Measurements from ENCODE around the gene ARPC1A.

ARPC1A gene

GRCh38 chr7:99359465-99360154 is 33.9 kb downstream of the ARPC1A start:
- no peak for TF ChIP-seq CTCF (IDR thresholded peaks at IDR 0.05)
- H3K27ac ChIP-seq, result no peak overlapping the region
- no peaks in the 10 kb centered on the region for H3K4me1 ChIP-seq (ENCODE audit: control insufficient read depth in 1 of 2, insufficient read depth in 1 of 2, low read depth in 1 of 2, low read length in 1 of 2)
- peaks cover 97% of the 10 kb centered on the region for H3K36me3 ChIP-seq
- H3K27me3 ChIP-seq, result no peaks in the 10 kb centered on the region
- H3K9me3 ChIP-seq, result no peaks in the 10 kb centered on the region
- H3K4me3 ChIP-seq (ENCODE audit: low read depth in 1 of 2, low read length in 1 of 2), result no peak overlapping the region

GRCh38 chr7:99362801-99363200 is 37.1 kb downstream of the ARPC1A start:
- Histone ChIP-seq H3K4me1 (ENCODE audit: control insufficient read depth in 1 of 2, insufficient read depth in 1 of 2, low read depth in 1 of 2, low read length in 1 of 2) (no peaks in the 10 kb centered on the region), H3K9me3 (no peaks in the 10 kb centered on the region), H3K27ac (no peak overlapping the region), H3K36me3 (peaks cover 94% of the 10 kb centered on the region), H3K4me3 (ENCODE audit: low read depth in 1 of 2, low read length in 1 of 2) (no peak overlapping the region), H3K27me3 (no peaks in the 10 kb centered on the region)
- TF ChIP-seq CTCF (IDR thresholded peaks at IDR 0.05), result no peak

GRCh38 chr7:99363286-99363685 is 37.6 kb downstream of the ARPC1A start:
- H3K4me1 ChIP-seq (ENCODE audit: control insufficient read depth in 1 of 2, insufficient read depth in 1 of 2, low read depth in 1 of 2, low read length in 1 of 2), result no peaks in the 10 kb centered on the region
- H3K36me3 ChIP-seq, result peaks cover 90% of the 10 kb centered on the region
- H3K4me3 ChIP-seq (ENCODE audit: low read depth in 1 of 2, low read length in 1 of 2), result no peak overlapping the region
- H3K27ac ChIP-seq, result no peak overlapping the region
- no peaks in the 10 kb centered on the region for H3K9me3 ChIP-seq
- H3K27me3 ChIP-seq, result no peaks in the 10 kb centered on the region
- TF ChIP-seq CTCF (IDR thresholded peaks at IDR 0.05), result no peak

GRCh38 chr7:99365318-99366141 is 39.8 kb downstream of the ARPC1A start:
- Histone ChIP-seq H3K27ac (peak overlapping the region; percentile 8), H3K27me3 (no peaks in the 10 kb centered on the region), H3K4me1 (ENCODE audit: control insufficient read depth in 1 of 2, insufficient read depth in 1 of 2, low read depth in 1 of 2, low read length in 1 of 2) (no peaks in the 10 kb centered on the region), H3K36me3 (peaks cover 78% of the 10 kb centered on the region), H3K9me3 (no peaks in the 10 kb centered on the region), H3K4me3 (ENCODE audit: low read depth in 1 of 2, low read length in 1 of 2) (no peak overlapping the region)
- peak; percentile 64 for TF ChIP-seq CTCF (IDR thresholded peaks at IDR 0.05)

- Histone ChIP-seq H3K27me3 (no peaks in the 10 kb centered on the region), H3K36me3 (peaks cover 68% of the 10 kb centered on the region), H3K9me3 (no peaks in the 10 kb centered on the region), H3K4me3 (ENCODE audit: low read depth in 1 of 2, low read length in 1 of 2) (no peak overlapping the region), H3K27ac (no peak overlapping the region), H3K4me1 (ENCODE audit: control insufficient read depth in 1 of 2, insufficient read depth in 1 of 2, low read depth in 1 of 2, low read length in 1 of 2) (no peaks in the 10 kb centered on the region)
- TF ChIP-seq CTCF (IDR thresholded peaks at IDR 0.05), result no peak
Observed at GRCh38 chr7:99366646-99367045, 40.9 kb downstream of the ARPC1A start.

All from neutrophil (primary cell).